GM13976 (cell line): Measurements from ENCODE around the gene UBR4.

Experiments
- DNase-seq: peaks from one replicate; pipeline ENCODE4 v3.0.0; 2012; ENCODE audit warnings: low spot score
- in situ Hi-C: fragments of 300-500 bp; cut with MboI; formaldehyde crosslinking; loops from one replicate; pipeline ENCODE4 v1.12.0; 2022; ENCODE audit warnings: low sequenced_read_pairs, mixed read lengths, inconsistent platforms; ENCODE audit not compliant: unreplicated experiment
- TF ChIP-seq, protein P1 (sequence below): IDR thresholded peaks from 2 replicates; pipeline ENCODE4 v1.5.1; 2012; ENCODE audit warnings: borderline replicate concordance, mild to moderate bottlenecking; ENCODE audit not compliant: insufficient read depth; ENCODE audit errors: extremely low read depth, missing control alignments, control extremely low read depth

UBR4 gene

GRCh38 chr1:19055001-19055400 lies 155.1 kb downstream of the UBR4 start:
- TF ChIP-seq, protein P1, sequence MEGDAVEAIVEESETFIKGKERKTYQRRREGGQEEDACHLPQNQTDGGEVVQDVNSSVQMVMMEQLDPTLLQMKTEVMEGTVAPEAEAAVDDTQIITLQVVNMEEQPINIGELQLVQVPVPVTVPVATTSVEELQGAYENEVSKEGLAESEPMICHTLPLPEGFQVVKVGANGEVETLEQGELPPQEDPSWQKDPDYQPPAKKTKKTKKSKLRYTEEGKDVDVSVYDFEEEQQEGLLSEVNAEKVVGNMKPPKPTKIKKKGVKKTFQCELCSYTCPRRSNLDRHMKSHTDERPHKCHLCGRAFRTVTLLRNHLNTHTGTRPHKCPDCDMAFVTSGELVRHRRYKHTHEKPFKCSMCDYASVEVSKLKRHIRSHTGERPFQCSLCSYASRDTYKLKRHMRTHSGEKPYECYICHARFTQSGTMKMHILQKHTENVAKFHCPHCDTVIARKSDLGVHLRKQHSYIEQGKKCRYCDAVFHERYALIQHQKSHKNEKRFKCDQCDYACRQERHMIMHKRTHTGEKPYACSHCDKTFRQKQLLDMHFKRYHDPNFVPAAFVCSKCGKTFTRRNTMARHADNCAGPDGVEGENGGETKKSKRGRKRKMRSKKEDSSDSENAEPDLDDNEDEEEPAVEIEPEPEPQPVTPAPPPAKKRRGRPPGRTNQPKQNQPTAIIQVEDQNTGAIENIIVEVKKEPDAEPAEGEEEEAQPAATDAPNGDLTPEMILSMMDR = no peak
- in situ Hi-C loops = no loop called here
- no peak for DNase-seq

- in situ Hi-C loops = no loop called here
- TF ChIP-seq, protein P1 = no peak
- DNase-seq = no peak
Observed at GRCh38 chr1:19054216-19054615, 155.8 kb downstream of the UBR4 start.

DNA sequence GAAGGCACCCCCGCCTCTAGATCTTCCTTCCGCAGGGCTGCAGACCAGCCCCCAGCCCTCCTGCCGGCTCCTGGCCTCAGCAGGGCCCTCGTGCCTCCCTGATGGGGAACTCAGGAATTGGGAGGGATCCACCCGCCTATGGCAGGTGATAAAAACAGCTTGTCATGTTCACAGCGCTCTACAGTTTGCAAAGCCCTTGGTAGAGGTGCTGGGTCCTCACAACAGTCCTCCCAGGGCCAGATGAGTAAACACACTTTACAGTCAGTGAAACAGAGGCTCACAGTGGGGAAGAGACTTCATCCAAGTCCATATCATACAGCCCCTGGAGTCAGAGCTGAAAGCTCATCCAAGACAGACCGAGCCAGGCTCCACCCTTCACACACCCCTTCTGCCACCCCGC lies 156.6 kb downstream of the UBR4 start:
- DNase-seq = no peak
- TF ChIP-seq, protein P1 = no peak
- in situ Hi-C loops = no loop called here

DNA sequence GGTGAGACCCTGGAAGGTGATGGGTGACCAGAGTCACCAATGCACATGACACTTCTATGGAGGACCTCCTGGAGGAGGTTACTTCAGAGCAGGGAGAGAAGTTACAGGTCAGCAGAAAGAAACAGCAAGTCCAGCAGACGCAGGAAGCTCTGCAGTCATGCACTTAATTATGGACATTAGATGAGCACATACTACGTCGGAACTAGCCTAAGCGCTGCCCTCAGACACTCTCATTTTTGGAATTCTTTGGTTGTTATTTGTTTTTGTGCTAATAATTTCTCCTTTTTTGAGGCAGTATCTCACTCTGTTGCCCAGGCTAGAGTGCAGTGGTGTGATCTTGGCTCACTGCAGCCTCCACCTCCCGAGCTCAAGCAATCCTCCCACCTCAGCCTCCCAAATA lies 160.3 kb downstream of the UBR4 start:
- TF ChIP-seq, protein P1 = no peak
- in situ Hi-C loops = no loop called here
- no peak for DNase-seq

- TF ChIP-seq, protein P1 = no peak
- in situ Hi-C loops = no loop called here
- DNase-seq = no peak
Observed at GRCh38 chr1:19049128-19049768, 160.8 kb downstream of the UBR4 start.

DNA sequence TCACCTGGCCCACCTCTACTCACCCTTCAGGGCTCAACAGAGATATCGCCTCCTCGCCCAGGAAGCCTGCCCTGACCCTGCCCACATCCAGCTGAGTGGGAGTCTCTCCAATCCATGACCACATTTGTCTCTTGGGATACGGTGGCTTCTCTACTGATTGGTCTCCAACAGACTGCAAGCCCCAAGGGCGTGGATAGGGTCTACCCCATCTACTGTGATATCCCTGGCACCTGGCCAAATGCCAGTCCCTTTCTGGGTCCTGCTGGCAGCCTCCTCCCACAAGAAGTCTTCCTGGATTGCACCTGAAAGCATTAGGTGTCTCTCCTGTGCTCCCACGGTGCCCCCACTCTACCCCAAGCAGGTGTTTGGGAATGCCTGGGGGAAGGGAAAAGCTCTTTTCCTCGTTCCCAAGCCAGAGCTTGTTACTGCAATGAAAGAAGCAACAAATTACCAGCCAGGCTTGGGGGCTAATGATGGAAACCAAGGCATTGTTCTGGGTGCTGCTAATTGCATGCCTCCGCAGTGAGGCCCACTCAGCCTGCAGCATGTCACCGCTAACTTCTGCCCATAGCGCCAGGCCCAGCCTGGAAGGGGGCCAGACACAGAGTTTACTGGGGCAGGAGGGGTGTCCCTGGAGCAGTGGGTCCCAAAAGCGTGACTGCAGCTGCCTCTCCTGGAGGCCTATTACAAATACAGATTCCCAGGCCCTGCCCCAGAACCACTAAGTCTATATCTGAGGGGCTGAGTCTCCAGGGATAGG lies 162.9 kb downstream of the UBR4 start:
- TF ChIP-seq, protein P1 = no peak
- DNase-seq = no peak
- in situ Hi-C loops = no loop called here
